Activated CD4-positive, CD25-positive, alpha-beta regulatory T cell treated with anti-CD3 and anti-CD28 coated beads, Interleukin-2, amount 50 U/mL, for 16 hours (primary cell): Measurements from ENCODE around the gene TNS3.

Experiments
- DNase-seq: peaks from one replicate; pipeline ENCODE4 v3.0.0-alpha.2; 2020; ENCODE audit warnings: low read depth, low spot score

The TNS3 gene

DNA sequence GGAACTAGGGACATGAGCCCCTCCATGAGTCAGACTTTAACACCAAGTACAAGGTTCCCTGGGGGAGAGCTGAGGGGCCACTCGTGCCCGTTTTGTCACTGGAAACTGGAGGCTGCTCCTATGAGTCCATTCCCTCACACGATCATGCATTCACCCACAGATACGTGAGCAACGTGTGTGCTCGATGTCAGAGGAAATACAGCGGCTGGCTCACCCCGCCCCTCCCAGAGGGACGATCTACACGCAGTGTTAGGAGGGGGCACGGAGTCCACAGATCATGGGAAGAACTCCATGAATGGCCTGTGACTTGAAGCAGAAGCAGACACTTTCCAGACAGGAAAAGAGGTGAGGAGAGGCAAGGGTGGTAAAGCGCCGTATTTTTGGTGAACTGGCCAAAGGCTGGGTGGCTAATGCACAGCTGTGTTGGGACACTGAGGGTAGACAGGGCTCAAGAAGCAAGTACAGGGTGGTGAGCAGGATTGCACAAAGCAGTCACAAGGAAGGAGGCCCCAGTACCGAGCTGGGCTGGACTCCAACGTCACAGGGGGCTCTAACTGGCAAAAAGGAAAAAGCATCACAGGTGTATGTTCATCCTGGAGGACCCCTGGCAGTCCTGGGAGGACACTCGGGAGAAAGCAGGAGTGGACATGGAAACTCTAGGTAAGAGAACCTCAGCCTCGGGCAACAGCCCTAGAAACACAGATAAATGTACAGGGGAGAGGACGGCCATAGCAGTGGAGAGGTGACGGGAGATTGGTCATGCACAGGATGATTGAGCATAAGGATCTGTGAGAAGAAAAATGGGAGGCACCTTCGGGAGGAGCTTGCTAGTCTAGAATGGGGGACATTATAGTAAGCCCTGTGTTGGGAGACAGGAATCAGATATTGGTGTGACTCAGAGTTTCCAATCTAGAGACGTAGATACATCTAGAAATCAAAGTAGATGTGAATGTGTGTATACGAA lies 41.2 kb downstream of the TNS3 start:
- DNase-seq: no peak

DNA sequence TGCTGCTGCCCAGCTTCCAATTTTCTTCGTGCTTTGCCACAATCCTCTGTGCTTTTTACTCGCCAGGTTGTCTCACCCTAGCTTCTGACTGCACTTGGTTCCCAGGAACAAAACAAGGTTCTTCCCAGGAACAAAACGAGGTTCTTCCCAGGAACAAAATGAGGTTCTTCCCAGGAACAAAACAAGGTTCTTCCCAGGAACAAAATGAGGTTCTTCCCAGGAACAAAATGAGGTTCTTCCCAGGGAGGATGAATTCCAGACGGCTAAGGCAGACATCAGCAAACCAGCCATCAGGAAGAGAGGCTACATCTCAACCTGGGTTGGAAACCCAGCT lies 41.9 kb downstream of the TNS3 start:
- no peak for DNase-seq

DNA sequence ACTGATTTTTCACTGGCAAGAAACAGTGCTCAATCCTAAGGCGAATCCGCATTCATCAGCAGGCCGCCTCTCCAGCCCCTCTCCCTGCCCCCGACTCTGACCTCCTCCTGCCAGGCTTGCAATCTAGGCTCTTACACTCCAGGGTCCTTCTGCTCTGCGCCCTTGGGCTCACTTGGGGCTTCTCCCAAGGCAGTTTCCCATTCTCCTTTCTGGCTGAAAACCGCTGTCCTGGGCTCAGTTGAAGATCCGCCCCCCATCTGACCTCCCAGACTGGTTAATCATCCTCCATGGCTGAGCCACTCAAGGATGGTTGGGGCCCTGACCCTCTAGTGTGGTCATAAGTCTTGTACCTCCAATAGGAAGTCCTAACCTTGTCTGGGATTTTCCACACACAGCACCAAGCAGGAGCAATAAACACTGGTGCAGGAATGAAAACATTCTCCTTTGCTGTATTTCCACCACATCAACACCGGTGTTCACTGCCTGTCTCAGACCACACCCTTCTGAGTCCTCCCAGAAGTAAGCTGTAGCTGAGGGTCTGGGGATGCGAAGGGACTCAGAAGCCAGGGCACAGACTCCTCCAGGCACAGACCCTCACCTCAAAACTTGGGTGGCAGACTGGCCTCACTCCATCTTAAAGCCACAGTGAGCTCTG lies 42.4 kb downstream of the TNS3 start:
- no peak for DNase-seq

DNA sequence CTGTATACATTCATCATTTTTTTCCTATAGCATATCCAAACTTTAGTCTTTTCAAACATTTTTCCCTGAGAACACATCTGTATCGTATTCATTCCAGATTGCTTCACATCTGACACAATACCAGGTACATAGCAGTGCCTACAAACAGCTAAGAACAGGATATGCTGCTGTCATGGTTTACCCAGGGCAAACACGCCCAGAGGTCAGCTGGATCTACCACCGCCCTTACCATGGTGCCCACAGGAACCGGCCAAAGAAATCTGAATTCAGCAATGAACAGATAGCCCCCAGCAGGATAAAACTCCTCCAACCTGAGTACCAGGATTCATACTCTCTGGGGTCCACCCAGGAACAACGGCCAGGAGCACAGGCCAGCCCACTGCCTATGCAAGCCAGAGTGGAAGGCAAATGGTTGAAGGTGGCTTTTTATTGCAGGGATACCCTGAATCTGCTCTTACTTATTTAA lies 43.0 kb downstream of the TNS3 start:
- DNase-seq: no peak

DNA sequence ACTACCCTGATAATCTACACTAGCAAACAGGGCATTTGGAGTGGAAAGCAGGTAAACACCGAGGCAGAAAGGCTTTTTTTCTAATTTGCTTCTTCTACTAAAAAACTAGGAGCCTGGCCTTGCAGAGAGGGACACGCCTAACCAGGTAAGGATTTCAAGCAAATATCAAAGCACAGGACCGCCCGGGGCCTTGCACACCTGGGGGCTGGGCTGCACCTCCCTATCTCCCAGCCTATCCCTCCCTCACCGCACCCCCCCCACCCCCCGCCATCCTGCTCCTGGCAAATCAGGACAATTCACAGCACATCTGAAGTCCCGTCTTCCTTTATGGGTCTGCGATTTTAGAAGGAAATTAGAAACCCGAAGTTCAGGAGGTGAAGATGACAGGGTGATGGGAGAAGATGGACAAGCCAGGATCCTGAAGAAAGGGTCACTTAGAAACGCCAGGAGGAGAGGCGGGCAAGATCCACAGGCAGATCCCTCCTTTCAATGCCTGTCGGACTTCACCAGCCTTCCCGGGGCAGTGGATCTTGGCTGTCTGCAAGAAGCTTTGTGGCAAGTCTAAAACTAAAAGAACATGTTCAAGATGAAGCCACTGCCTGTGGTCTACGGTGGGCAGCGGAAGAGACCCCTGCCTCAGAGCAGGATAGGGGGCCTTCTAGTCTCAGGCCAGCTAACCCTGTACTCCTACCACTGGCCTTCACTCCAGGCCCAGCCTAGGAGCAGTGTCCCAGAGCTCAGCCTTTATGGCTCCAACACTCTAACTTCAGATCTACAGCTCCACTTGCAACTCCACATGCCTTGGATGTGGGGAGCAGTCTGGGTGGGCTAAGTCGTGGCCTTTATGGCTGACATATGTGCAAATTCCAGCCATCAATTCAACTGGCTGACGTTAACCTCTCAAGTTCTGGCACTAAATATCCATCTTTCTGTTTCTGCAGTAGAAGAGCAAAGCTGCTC lies 43.9 kb downstream of the TNS3 start:
- DNase-seq: no peak

DNA sequence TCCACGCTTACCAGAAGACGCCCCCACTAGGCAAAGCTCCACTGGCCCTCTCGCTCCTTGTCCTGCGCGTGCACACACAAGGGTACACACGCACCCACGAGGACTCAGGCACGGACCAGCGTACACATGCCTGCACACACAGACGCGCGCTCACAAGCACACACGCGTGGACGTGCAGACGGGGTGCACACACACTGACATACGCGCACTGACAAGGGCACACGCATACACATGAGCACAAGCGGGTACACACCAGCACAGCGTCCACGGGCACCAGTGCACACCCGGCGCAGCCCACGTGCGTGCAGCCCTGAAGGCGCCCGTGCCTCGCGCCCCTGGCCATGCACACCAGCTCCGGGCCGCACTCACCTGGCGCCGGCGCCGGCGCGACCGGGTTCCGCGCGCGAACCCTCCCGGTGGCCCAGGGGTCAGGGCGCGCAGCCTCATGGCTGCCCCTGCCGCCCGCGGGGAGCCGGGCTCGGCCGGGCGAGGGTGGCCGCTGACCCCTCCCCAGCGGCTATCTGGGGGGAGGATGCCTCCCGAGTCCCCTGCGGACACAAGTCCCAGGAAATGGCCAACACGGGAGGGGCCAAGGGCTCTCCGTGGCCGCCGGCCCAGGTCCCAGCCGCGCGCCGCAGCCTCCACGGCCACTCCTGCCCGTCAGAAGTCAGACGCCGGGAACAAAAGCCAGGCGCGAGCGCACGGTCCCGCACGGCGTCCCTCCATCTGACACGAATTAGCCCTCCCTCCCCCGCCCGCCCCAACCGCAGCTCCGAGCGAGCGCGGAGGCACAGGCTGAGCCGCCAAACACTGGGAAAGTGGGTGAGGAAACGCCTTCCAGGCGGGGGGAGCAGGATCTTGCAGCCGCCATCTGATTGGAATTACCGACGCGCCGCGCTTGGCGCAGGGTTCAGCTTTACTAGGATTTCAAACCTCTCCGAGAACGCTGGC lies 45.0 kb downstream of the TNS3 start:
- DNase-seq: no peak

DNA sequence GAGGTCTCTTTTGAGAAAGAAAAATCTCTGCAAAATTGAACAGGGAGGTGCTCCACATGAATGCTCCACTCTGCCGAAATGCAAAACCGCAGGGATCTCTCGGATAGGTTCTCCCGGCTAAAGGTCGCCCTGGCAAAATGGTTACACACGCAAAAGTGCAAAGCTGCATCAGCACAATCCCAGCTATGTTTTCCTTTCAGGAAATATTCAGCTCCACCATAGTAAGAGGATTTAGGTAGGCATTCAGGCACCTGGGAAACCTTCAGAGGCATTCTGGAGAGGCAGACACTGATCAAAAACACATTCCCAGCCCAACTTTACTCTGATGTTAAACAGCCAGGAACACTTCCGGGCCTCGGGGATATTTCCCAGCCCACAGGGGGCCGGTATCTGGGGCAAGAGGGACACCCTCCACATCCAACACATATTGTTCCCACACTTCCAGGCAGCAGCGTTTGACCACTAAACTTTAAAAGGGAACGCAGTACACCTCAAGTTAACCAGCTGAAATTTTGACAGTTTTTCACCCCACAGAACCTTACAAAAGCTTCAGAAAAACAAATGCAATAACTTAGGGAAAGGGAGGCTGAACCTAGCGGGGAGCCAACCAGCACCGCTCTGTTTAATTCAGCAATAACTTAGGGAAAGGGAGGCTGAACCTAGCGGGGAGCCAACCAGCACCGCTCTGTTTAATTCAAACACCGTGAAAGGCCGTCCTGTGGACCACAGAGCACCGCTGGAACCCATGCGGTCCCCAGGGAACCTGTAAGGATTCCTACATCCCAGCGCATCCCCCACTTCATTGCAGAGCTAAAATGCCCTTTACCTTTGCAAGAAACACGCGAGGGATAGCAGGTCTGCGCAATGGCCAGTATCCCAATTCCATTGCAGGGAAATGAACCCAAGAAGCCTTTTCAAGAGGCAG lies 45.9 kb downstream of the TNS3 start:
- no peak for DNase-seq

DNA sequence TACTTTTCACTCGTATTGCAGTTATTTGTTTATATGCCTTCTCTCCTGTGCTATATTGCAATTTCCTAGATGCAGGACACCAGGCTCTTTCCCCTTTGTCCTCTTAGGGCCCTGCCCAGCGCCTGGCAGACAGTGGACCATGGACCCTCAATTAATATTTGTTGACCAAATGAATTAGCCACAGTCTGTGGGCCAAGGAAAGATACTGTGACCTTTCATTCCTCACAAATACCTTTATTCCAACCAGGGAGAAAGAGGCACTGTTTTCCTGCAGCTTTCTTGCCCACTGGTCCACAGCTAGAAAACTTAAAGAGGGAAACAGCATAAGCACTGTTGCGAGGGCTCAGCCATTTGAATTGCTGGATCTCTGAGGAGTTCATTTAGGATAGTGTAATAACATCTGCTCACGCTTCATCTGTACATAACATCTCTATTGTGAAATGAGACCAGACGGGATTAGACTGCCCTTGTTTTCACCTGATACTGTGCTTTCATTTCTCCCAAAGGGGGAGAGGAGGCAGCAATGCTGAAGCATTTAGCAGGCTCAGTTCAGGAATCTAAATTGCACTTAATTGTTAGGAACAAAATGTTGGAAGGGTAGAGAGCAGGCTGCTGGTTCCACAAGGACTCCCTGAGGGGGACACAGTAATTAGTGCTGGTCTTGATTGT lies 46.7 kb downstream of the TNS3 start:
- no peak for DNase-seq

DNA sequence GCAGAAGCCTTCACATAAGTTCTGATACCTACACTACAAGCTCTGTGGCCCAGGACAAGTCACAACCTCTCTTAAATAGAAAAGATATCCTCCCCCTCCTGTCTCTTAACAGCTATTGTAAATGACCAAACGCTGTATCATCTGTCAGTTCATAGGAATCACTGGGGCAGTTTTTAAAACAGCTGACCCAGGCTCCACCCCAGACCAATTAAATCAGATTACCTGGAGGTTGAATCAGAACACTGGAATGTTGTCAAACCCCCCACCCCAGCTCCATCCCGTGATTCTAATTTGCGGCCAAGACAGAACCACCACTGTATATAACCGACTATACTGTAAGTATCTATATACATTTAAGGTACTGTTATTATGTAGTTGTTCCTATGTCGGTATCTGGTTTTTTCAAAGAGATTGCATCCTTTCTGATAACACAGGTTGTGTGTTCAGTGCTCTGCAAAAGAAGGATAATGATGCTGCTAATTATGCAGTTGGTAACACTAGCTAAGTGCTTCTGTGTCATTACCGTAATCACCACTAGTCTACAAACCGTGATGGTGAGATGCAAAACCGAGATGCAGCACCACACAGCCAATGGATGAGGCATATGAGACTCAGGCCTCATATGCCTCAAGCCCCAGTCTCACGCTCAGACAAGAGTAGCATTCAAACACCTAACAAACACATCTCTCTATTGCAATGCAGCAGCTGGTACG lies 47.4 kb downstream of the TNS3 start:
- DNase-seq: no peak

DNA sequence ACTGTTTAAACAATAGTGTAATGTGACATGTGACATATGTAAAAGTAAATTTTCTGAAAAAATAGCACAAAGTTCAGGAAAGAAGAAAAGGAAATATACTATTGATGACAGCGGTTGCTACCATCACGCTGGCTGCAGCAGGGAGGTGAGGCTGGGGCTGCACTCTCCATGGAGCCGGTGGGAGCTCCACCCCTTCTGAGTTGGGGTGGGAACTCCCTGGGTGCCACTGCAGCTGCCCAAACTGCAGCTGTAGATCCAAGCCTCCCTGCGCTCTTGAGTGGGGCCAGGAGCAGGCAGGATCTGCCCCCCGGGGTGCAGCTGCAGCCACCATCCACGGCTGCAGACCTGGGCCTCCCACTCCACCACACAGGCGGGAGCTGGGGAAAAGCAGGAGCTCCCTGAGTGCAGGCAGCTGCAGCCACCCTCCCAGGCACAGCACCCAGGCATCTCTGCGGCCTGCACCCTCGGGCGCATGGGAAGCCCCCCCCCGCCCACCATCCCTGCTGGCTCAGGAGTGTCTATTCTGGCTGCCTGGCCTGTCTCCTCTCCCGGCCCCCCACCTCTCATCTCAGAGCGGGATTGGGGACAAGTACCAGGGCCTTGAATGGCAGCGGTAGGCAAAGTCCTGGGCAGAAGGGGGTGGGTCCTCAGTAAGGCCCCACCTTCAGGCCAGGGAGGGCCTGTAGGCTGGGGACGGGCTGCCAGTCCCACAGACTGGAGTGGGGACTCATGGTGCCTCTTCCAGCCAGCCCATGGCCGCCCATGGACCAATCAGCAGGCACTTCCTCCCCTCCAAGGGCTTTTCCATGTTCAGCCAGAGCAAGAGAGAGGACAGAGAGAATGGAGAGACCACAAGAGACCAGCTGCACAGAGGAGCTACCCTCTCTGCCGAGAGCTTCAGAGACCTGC lies 50.1 kb downstream of the TNS3 start:
- no peak for DNase-seq

DNA sequence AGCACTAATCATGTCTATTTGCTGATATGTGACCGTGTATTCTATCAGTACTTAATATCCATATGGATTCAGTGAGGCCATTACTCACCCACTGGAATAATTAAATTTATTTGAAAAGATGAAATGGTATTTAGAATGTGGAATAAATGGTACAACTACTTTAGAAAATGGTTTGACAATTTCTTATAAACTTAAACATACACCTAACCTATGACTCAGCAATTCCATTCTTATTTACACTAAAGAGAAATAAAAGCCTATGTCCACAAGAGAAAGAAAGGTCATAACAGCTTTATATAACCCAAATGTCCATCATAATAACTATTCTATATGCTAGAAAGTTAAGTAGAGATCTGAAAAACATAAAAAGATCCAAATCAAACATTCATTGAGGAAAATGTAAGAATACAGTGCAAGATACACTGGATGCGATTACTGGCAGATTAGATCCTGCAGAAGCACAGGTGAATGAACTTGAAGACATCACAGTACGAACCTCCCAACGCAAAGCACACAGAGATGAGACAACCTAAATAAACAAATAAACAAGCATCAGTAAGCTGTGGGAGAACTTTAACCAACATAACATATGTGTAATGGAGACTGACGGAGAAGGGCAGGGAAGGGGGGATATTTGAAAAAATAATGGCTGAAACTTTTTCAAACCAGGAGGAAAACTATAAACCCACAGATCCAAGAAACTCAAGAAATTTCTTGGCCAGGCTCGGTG lies 51.9 kb downstream of the TNS3 start:
- DNase-seq: no peak

DNA sequence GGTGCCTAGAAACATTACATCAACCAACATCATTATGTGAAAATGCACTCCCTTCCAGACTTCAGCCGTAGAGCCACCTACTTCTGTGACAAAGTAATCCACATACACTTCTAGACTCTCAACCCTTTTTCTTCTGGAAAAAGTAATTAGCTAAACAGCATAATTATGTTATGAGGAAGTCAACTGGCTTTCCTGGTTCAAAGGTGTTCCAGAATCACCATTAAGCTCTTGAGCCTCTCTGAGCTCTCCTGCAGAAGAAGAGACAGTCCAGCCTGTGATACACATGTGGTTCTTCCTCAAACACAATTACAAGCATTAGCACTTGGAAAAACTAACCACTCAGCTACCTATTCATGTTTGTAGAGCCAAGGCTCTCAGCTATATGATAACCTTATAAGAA lies 52.5 kb downstream of the TNS3 start:
- DNase-seq: no peak

DNA sequence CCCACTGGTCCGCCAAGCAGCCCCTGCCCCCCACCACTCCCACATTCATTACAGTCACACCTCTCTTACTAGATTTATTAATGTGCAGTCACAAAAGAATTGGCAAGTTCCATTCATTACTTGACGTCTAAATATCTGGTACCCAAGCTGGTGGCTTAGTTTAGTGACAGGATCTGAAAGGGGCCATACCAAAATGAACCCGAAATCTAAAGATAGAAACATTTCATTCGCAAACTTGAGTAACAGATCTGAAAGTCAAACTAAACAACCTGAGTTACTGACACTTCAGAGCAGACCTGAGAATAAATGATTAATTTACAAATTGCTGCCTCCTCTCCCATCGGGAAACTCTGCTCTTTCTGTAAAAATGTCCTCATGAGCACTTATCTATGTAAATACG lies 53.4 kb downstream of the TNS3 start:
- DNase-seq: no peak

DNA sequence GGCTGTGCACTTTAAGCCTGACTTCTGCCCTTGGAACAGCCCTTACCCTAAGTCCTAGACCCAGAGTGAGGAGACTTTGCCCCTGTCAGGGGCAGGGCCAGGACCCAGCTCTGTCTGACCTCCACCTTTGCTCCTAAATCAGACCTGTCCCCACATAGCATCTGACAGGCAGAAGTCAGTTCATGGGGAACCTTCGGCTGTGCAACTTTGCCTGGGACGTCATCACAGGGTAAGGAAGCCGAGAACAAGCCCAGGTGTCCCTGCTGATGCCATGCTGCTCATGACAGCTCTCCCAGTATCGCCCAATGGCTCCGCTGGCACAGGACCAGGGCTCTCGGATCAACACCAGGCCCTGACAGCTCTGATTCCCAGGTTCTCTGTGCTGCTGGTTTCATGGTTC lies 55.4 kb downstream of the TNS3 start:
- DNase-seq: no peak

DNA sequence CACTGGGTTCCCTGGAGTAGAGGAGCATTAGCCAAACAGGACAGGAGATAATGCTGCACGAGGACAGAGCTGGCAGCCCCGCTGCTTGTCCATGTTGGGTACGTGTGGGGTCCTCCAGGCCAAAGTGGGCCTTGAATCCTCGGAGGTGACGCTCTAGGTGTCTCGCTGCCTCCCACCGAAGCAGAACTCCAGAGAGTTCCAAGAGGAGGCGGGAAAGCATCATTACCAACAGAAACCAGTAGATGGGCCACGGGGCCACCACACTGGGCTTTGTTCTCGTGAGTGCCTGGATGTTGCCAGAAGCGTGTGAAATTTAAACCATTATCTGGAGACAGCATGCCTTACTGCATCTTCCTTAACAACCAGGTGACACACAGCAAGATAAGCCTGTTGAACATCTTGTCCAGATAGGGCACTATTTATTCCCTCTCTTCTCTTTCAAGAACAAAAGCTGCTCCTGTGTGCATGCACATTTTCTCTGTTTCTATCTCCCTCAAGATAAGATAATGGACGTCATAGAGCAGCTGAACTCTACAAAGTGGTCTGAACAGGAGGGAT lies 56.8 kb downstream of the TNS3 start:
- DNase-seq: no peak

DNA sequence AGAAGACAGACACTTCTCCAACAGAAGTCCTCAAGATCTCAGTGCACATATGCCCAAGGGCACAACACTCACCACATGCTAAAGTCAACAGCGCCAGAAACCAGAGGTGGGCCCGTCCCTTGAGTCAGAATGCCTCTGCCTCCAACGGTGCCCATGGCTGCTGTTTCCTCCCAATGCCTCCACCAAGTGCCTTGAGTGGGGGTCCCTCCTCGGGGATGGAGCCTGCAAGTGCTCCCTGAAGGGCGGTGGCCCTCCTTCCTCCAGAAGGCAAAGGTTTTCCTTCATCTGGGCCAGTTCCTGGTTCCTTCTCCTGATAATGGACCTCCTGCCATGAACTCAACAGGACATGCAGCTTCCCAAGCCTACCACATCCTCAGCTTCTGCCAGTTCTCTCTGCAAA lies 58.5 kb downstream of the TNS3 start:
- DNase-seq: no peak
